GM12878 (cell line): ENCODE data around the gene EPX. TPM values are rescaled to one million over a fixed set of nuclear protein-coding genes. Genes with fewer than 3 reads are reported as not detected.

Experiments
- ATAC-seq: fragments of 200-7000 bp; cut with Tn5 transposase; 3 replicates; pipeline ENCODE4 v1.9.1; 2020; ENCODE audit warnings: mild to moderate bottlenecking, moderate library complexity
- BruUV-seq: library from RNA; stranded (reverse); fragments of 400-500 nt; replicated peaks from 2 replicates; lab custom pipeline; 2021; lab: Mats Ljungman, UMichigan
- CTCF ChIA-PET: fragments of 300-600 bp; sonication (Branson Sonifier 250); formaldehyde crosslinking; extraction: SDS; loops from one replicate; lab custom pipeline; 2021; ENCODE audit warnings: inconsistent platforms; lab: Yijun Ruan, JAX
- POLR2A ChIA-PET: fragments of 350-600 bp; formaldehyde crosslinking; extraction: SDS; loops from one replicate; lab custom pipeline; 2021; ENCODE audit warnings: inconsistent platforms; lab: Charles Lee
- RAD21 ChIA-PET: fragments of 300-600 bp; sonication (Branson Sonifier 250); formaldehyde crosslinking; loops from one replicate; lab custom pipeline; 2023; ENCODE audit warnings: antibody characterized with exemption; ENCODE audit not compliant: unreplicated experiment; lab: Charles Lee
- SMC1A ChIA-PET: fragments of 300-600 bp; sonication (Branson Sonifier 250); formaldehyde crosslinking; loops from one replicate; lab custom pipeline; 2023; ENCODE audit not compliant: unreplicated experiment, uncharacterized antibody; lab: Charles Lee
- DNase-seq: peaks from one replicate; pipeline ENCODE4 v3.0.0-alpha.2; 2011; ENCODE audit warnings: low read depth, low spot score
- FAIRE-seq: peaks from 3 replicates; lab custom pipeline; 2011; peaks lifted over from hg19 to GRCh38; lab: Jason Lieb, UNC
- H2AFZ ChIP-seq: 2 replicates; pipeline ENCODE4 v1.6.0; 2011; ENCODE audit warnings: low read depth, low read length, control low read depth; ENCODE audit not compliant: control insufficient read depth
- H3K27ac ChIP-seq: 2 replicates; pipeline ENCODE4 v1.5.1; 2011; ENCODE audit warnings: control low read depth; ENCODE audit not compliant: control insufficient read depth, insufficient read depth
- H3K27me3 ChIP-seq, 2 experiments: replicated peaks in 1 of 2; 2 replicates each; pipeline versions ENCODE4 v1.6.0 to v1.6.1; 2011; ENCODE audit warnings: low read length in 1 of 2; ENCODE audit not compliant: control insufficient read depth in 2 of 2, insufficient read depth in 2 of 2
- H3K36me3 ChIP-seq, 2 experiments: 2 replicates each; pipeline ENCODE4 v1.5.1; 2011; ENCODE audit warnings: low read length in 1 of 2; ENCODE audit not compliant: control insufficient read depth in 2 of 2, insufficient read depth in 2 of 2
- H3K4me1 ChIP-seq: 2 replicates; pipeline ENCODE4 v1.6.1; 2011; ENCODE audit warnings: mild to moderate bottlenecking, low read length, moderate library complexity, mixed read lengths; ENCODE audit not compliant: control insufficient read depth, insufficient read depth
- H3K4me2 ChIP-seq: 2 replicates; pipeline ENCODE4 v1.6.0; 2011; ENCODE audit warnings: control low read depth; ENCODE audit not compliant: control insufficient read depth, insufficient read depth
- H3K4me3 ChIP-seq: fragments of 200-600 bp; sonication (generic); 2 replicates; pipeline ENCODE4 v1.5.1; 2016
- H3K79me2 ChIP-seq: 2 replicates; pipeline ENCODE4 v1.6.0; 2011; ENCODE audit warnings: low read length; ENCODE audit not compliant: control insufficient read depth, insufficient read depth
- H3K9ac ChIP-seq: 2 replicates; pipeline ENCODE4 v1.8.0; 2011; ENCODE audit warnings: low read length, control low read depth, mixed read lengths; ENCODE audit not compliant: control insufficient read depth, insufficient read depth
- H3K9me3 ChIP-seq: replicated peaks from 3 replicates; pipeline ENCODE4 v1.5.1; 2011; ENCODE audit warnings: mild to moderate bottlenecking, low read length; ENCODE audit not compliant: control insufficient read depth, insufficient read depth
- H4K20me1 ChIP-seq: 2 replicates; pipeline ENCODE4 v1.6.0; 2011; ENCODE audit not compliant: control insufficient read depth, insufficient read depth
- EED ChIP-seq: sonication (generic); IDR thresholded peaks from 2 replicates; pipeline ENCODE4 v1.6.1; 2016; ENCODE audit warnings: antibody characterized with exemption, low read depth
- EGR1 ChIP-seq, 2 experiments: IDR thresholded peaks; 1 replicate in 1 of 2; 2 replicates in 1 of 2; pipeline ENCODE4 v1.6.1; 2011 to 2012; ENCODE audit warnings: low read depth in 2 of 2, low read length in 2 of 2, borderline replicate concordance in 1 of 2, mild to moderate bottlenecking in 1 of 2, moderate library complexity in 1 of 2
- EP300 ChIP-seq, 2 experiments: fragments of 150-350 bp in 1 of 2; IDR thresholded peaks; 2 replicates each; pipeline ENCODE4 v1.6.1; 2011 to 2012; ENCODE audit warnings: low read depth in 2 of 2, low read length in 2 of 2, borderline replicate concordance in 1 of 2, improper control_type of control experiment in 1 of 2, inconsistent platforms in 1 of 2; ENCODE audit not compliant: control insufficient read depth in 1 of 2
- HDAC6 ChIP-seq: fragments of 200-600 bp; sonication (generic); IDR thresholded peaks from one replicate; pipeline ENCODE4 v1.8.0; 2017; ENCODE audit warnings: antibody characterized with exemption; ENCODE audit not compliant: unreplicated experiment
- KDM1A ChIP-seq: fragments of 200-600 bp; sonication (generic); IDR thresholded peaks from 2 replicates; pipeline ENCODE4 v1.6.1; 2016; ENCODE audit warnings: borderline replicate concordance
- POLR2AphosphoS5 ChIP-seq: IDR thresholded peaks from 2 replicates; pipeline ENCODE4 v1.6.1; 2011; ENCODE audit warnings: mild to moderate bottlenecking, low read length, inconsistent platforms
- SREBF2 ChIP-seq: IDR thresholded peaks from 2 replicates; pipeline ENCODE4 v1.6.1; 2012; ENCODE audit warnings: mild to moderate bottlenecking, low read length
- ZNF217 ChIP-seq: fragments of 450-650 bp; IDR thresholded peaks from 2 replicates; pipeline ENCODE4 v1.6.1; 2017; ENCODE audit warnings: antibody characterized with exemption, mild to moderate bottlenecking
- WGBS: methylation state at CpG from one replicate; pipeline ENCODE4 v1.1.6; 2016; ENCODE audit warnings: low lambda C conversion rate; ENCODE audit not compliant: insufficient replicate concordance, insufficient coverage; ENCODE audit errors: missing lambda C conversion rate; 5-methylcytosine and 5-hydroxymethylcytosine counted together
- in situ Hi-C: fragments of 300-500 bp; cut with MboI; formaldehyde crosslinking; loops from 9 replicates; pipeline ENCODE4 v1.14.3; 2018; ENCODE audit warnings: mixed read lengths
- intact Hi-C: fragments of 100-400 bp; cut with micrococcal nuclease; formaldehyde crosslinking; loops from one replicate; pipeline ENCODE4 v1.14.2; 2022; ENCODE audit not compliant: unreplicated experiment
- polyA plus RNA-seq, 11 experiments: library from polyadenylated mRNA; depleted of rRNA in 4 of 11; unstranded in 6 of 11; stranded (reverse) in 5 of 11; fragments of >200 nt; fragmentation: Nextera tagmentation in 4 of 11; fragmentation: Illumina TruSeq in 1 of 11; extraction: Ambion mirVana in 4 of 11; extraction: Trizol in 1 of 11; gene quantifications; 1 replicate in 1 of 11; 2 replicates in 10 of 11; pipeline versions ENCODE4 v1.2.1 to v1.2.3, GENCODE V29; 2011 to 2016; ENCODE audit warnings: inconsistent platforms in 2 of 11, missing spikeins in 2 of 11, low read depth in 1 of 11
- total RNA-seq, 4 experiments: library from RNA; depleted of rRNA in 3 of 4; stranded (reverse); fragments of >200 nt in 3 of 4; fragmentation: Illumina TruSeq in 1 of 4; extraction: Trizol in 1 of 4; gene quantifications; 2 replicates each; pipeline versions ENCODE4 v1.2.1 to v1.2.3, GENCODE V29; 2013 to 2021
- TF ChIP-seq, protein P1 (sequence below): fragments of 450-650 bp; IDR thresholded peaks from 2 replicates; pipeline ENCODE4 v1.6.1; 2016; ENCODE audit warnings: mild to moderate bottlenecking
- TF ChIP-seq, protein P2 (sequence below): fragments of 450-650 bp; IDR thresholded peaks from 2 replicates; pipeline ENCODE4 v1.6.1; 2018; ENCODE audit warnings: mild to moderate bottlenecking, low read depth, moderate library complexity; ENCODE audit not compliant: partially characterized antibody
- TF ChIP-seq, protein P3 (sequence below): IDR thresholded peaks from 2 replicates; pipeline ENCODE4 v1.6.1; 2012; ENCODE audit warnings: low read depth, low read length, improper control_type of control experiment

The EPX gene
- total and polyA plus RNA-seq, 10 of the 15 experiments (the other 5 are each of a cell fraction or from before 2014, with no cell fraction given), result 0.03 TPM; not detected in 9

DNA sequence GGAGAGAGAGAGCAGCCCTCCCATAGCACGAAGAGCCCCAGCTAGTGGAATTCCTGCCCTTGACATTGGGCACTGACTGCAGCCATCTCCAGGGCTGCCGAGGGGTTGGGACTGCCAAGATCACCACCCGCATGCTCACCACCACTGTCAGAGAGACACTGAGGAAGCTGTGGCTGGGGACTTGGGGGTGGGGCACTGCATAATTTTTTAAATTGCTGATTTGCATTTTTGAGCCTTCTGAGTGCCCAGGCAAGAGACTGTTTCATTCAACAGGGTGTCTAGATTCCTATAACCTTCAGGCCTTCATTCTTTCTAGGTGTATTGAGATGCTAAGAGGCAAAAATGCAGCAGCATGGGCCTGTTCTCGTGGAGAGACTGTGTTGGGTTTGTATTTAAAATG is 9.0 kb upstream of the EPX start:
- TF ChIP-seq EP300 (IDR thresholded peaks at IDR 0.05; ENCODE audit: borderline replicate concordance in 1 of 2, control insufficient read depth in 1 of 2, low read depth in 2 of 2, low read length in 2 of 2), result no peak
- no peak for TF ChIP-seq ZNF217
- H3K79me2 ChIP-seq, result no peaks in the 10 kb centered on the region
- intact Hi-C loops, result no loop called here
- no peaks in the 10 kb centered on the region for H3K4me1 ChIP-seq
- H3K36me3 ChIP-seq, result no peaks in the 10 kb centered on the region
- SMC1A ChIA-PET, result no interaction called here
- in situ Hi-C loops, result no loop called here
- H3K9me3 ChIP-seq, result no peaks in the 10 kb centered on the region
- 12% methylated on average over 4 of the region's 4 CpGs for WGBS
- H4K20me1 ChIP-seq, result no peaks in the 10 kb centered on the region
- no TSS peak for BruUV-seq
- H3K27ac ChIP-seq, result no peak overlapping the region
- peaks cover 2 to 3% of the 10 kb centered on the region in 2 experiments; a peak in 2 of 4 replicates for H3K27me3 ChIP-seq
- CTCF ChIA-PET, result no interaction called here
- no peak overlapping the region for H2AFZ ChIP-seq
- RAD21 ChIA-PET, result no interaction called here
- ATAC-seq (no peak), FAIRE-seq (no peak), DNase-seq (no peak)
- H3K4me2 ChIP-seq, result no peak overlapping the region
- no peak overlapping the region for H3K9ac ChIP-seq
- H3K4me3 ChIP-seq, result no peak overlapping the region
- POLR2A ChIA-PET, result no interaction called here

DNA sequence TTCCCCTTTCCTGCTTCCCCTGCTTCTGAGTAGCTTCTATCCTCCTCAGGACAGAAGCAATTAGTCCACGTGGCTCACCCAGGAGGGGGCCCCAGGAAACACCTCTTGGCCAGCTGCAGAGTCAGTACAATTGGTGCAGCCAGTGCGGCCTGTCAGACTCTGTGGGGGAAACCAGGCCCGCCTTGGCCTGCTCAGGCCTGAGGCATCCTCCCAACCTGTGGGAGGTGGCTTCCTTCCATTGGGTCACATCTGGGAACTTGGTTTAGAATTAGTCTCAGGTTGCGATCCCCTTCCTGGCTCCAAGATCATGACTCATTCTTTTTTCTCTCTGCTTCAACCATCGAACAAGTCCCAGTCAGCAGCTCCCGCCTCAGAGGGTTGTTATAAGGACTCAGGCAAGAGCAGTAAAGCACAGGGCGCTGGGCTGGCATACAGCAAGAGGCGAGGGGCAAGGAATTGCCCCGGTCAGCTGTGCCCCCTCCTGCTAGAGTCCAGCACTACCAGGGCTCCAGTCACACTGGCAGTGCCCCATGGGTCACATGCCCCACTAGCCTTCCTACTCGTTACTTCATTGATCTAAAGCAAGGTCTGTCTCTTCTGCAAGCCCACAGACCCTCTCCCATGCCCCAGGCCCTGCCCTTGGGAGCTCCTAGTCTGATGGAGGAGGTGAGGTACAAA is 8.1 kb upstream of the EPX start:
- Histone ChIP-seq H4K20me1 (no peaks in the 10 kb centered on the region), H3K4me2 (no peak overlapping the region), H3K9me3 (no peaks in the 10 kb centered on the region), H2AFZ (no peak overlapping the region), H3K4me3 (no peak overlapping the region), H3K27me3 (peaks cover 2 to 3% of the 10 kb centered on the region in 2 experiments; a peak in 2 of 4 replicates), H3K36me3 (no peaks in the 10 kb centered on the region), H3K79me2 (no peaks in the 10 kb centered on the region), H3K4me1 (no peaks in the 10 kb centered on the region), H3K27ac (no peak overlapping the region), H3K9ac (no peak overlapping the region)
- in situ Hi-C loops, result no loop called here
- DNase-seq (no peak), ATAC-seq (no peak), FAIRE-seq (no peak)
- intact Hi-C loops, result no loop called here
- SMC1A ChIA-PET, result interaction anchor here (0.5 kb wide), 1 partner anchor 27 kb away, joined by 4 read pairs; no protein-coding TSS in a partner anchor
- RAD21 ChIA-PET, result no interaction called here
- 24% methylated on average over 10 of the region's 10 CpGs for WGBS
- CTCF ChIA-PET, result interaction anchor here (1.7 kb wide), 1 partner anchor 65 kb away, joined by 4 read pairs; no protein-coding TSS in a partner anchor
- no TSS peak for BruUV-seq
- POLR2A ChIA-PET, result no interaction called here
- no peak for TF ChIP-seq POLR2AphosphoS5
- TF ChIP-seq, protein P1, sequence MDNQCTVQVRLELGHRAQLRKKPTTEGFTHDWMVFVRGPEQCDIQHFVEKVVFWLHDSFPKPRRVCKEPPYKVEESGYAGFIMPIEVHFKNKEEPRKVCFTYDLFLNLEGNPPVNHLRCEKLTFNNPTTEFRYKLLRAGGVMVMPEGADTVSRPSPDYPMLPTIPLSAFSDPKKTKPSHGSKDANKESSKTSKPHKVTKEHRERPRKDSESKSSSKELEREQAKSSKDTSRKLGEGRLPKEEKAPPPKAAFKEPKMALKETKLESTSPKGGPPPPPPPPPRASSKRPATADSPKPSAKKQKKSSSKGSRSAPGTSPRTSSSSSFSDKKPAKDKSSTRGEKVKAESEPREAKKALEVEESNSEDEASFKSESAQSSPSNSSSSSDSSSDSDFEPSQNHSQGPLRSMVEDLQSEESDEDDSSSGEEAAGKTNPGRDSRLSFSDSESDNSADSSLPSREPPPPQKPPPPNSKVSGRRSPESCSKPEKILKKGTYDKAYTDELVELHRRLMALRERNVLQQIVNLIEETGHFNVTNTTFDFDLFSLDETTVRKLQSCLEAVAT, result no peak
- TF ChIP-seq, protein P2, sequence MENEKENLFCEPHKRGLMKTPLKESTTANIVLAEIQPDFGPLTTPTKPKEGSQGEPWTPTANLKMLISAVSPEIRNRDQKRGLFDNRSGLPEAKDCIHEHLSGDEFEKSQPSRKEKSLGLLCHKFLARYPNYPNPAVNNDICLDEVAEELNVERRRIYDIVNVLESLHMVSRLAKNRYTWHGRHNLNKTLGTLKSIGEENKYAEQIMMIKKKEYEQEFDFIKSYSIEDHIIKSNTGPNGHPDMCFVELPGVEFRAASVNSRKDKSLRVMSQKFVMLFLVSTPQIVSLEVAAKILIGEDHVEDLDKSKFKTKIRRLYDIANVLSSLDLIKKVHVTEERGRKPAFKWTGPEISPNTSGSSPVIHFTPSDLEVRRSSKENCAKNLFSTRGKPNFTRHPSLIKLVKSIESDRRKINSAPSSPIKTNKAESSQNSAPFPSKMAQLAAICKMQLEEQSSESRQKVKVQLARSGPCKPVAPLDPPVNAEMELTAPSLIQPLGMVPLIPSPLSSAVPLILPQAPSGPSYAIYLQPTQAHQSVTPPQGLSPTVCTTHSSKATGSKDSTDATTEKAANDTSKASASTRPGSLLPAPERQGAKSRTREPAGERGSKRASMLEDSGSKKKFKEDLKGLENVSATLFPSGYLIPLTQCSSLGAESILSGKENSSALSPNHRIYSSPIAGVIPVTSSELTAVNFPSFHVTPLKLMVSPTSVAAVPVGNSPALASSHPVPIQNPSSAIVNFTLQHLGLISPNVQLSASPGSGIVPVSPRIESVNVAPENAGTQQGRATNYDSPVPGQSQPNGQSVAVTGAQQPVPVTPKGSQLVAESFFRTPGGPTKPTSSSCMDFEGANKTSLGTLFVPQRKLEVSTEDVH, result no peak
- TF ChIP-seq HDAC6, result no peak
- TF ChIP-seq EED, result no peak
- no peak for TF ChIP-seq SREBF2
- TF ChIP-seq, protein P3, sequence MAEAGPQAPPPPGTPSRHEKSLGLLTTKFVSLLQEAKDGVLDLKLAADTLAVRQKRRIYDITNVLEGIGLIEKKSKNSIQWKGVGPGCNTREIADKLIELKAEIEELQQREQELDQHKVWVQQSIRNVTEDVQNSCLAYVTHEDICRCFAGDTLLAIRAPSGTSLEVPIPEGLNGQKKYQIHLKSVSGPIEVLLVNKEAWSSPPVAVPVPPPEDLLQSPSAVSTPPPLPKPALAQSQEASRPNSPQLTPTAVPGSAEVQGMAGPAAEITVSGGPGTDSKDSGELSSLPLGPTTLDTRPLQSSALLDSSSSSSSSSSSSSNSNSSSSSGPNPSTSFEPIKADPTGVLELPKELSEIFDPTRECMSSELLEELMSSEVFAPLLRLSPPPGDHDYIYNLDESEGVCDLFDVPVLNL, result no peak
- no peak for TF ChIP-seq KDM1A
- no peak for TF ChIP-seq EGR1 (IDR thresholded peaks at IDR 0.05; ENCODE audit: borderline replicate concordance in 1 of 2, low read depth in 2 of 2, low read length in 2 of 2)
